Gastrocnemius medialis (tissue), 4 donors: Measurements from ENCODE around the gene SH2D6.

Experiments
- POLR2A ChIP-seq, 2 donors: fragments of 450-650 bp; IDR thresholded peaks; one replicate each; pipeline ENCODE4 v1.6.1; 2017; ENCODE audit warnings: antibody characterized with exemption in 2 of 2, mild to moderate bottlenecking in 2 of 2, moderate library complexity in 2 of 2
- TF ChIP-seq, protein P1 (sequence below), 5 experiments: fragments of 450-650 bp in 3 of 5; fragments of 200-600 bp in 2 of 5; sonication (generic) in 2 of 5; IDR thresholded peaks in 4 of 5; conservative IDR thresholded peaks in 1 of 5; 1 replicate in 4 of 5; 2 replicates in 1 of 5; pipeline ENCODE4 v1.5.1; 2016 to 2019; ENCODE audit warnings: antibody characterized with exemption in 5 of 5, mild to moderate bottlenecking in 3 of 5, moderate library complexity in 3 of 5

DNA sequence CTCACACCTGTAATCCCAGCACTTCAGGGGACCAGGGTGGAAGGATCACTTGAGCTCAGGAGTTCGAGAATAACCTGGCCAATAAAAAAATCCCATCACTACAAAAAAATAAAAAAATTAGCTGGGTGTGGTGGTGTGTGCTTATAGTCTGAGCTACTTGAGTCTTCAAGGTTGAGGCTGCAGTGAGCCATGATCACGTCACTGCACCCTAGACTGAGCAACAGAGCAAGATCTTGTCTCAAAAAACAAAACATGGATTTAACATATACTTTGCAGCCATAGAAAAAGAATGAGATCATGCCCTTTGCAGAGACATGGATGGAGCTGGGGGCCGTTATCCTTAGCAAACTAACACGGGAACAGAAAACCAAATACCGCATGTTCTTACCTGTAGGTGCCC is 22.2 kb downstream of the SH2D6 start:
- TF ChIP-seq, protein P1, sequence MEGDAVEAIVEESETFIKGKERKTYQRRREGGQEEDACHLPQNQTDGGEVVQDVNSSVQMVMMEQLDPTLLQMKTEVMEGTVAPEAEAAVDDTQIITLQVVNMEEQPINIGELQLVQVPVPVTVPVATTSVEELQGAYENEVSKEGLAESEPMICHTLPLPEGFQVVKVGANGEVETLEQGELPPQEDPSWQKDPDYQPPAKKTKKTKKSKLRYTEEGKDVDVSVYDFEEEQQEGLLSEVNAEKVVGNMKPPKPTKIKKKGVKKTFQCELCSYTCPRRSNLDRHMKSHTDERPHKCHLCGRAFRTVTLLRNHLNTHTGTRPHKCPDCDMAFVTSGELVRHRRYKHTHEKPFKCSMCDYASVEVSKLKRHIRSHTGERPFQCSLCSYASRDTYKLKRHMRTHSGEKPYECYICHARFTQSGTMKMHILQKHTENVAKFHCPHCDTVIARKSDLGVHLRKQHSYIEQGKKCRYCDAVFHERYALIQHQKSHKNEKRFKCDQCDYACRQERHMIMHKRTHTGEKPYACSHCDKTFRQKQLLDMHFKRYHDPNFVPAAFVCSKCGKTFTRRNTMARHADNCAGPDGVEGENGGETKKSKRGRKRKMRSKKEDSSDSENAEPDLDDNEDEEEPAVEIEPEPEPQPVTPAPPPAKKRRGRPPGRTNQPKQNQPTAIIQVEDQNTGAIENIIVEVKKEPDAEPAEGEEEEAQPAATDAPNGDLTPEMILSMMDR (IDR thresholded peaks at IDR 0.05 in 4 of 5, conservative IDR thresholded peaks at IDR 0.05 in 1 of 5) = no peak
- no peak for TF ChIP-seq POLR2A (IDR thresholded peaks at IDR 0.05)
